T-helper 1 cell treated with Interleukin-12 subunit alpha and Interleukin-12 subunit beta and Interleukin-4 antibody, amounts not matched to agents 30 μg/mL and 1 μg/mL, for 36 hours (primary cell): ENCODE data around the gene LARP4.
"Not testable (repeated sequence)": the region's sequence is repeated elsewhere in the genome, so short reads cannot be mapped to it uniquely, and the experiment has no call there.

ENCODE experiments used
- H3K27ac Mint-ChIP-seq: one replicate; pipeline ENCODE4 v1.8.0; 2021; ENCODE audit warnings: mild to moderate bottlenecking, mixed read lengths
- H3K27me3 Mint-ChIP-seq: one replicate; pipeline ENCODE4 v1.8.0; 2021; ENCODE audit warnings: low read depth, mixed read lengths
- H3K36me3 Mint-ChIP-seq: one replicate; pipeline ENCODE4 v1.8.0; 2021; ENCODE audit warnings: low read depth, mixed read lengths
- H3K4me1 Mint-ChIP-seq: one replicate; pipeline ENCODE4 v1.8.0; 2021; ENCODE audit warnings: low read depth, mixed read lengths
- H3K4me3 Mint-ChIP-seq: one replicate; pipeline ENCODE4 v1.8.0; 2021; ENCODE audit warnings: mild to moderate bottlenecking, moderate library complexity, mixed read lengths
- H3K9me3 Mint-ChIP-seq: one replicate; pipeline ENCODE4 v1.8.0; 2021; ENCODE audit warnings: mixed read lengths

The LARP4 gene

GRCh38 chr12:50482571-50482970, 81.9 kb downstream of the LARP4 start:
- Mint-ChIP-seq H3K36me3 (peaks cover 8% of the 10 kb centered on the region), H3K4me1 (no peaks in the 10 kb centered on the region), H3K4me3 (no peak overlapping the region), H3K27me3 (no peaks in the 10 kb centered on the region), H3K27ac (no peak overlapping the region), H3K9me3 (no peaks in the 10 kb centered on the region)

- H3K9me3 Mint-ChIP-seq: no peaks in the 10 kb centered on the region
- no peaks in the 10 kb centered on the region for H3K27me3 Mint-ChIP-seq
- no peak overlapping the region for H3K4me3 Mint-ChIP-seq
- no peak overlapping the region for H3K27ac Mint-ChIP-seq
- H3K36me3 Mint-ChIP-seq: peaks cover 5% of the 10 kb centered on the region
- no peaks in the 10 kb centered on the region for H3K4me1 Mint-ChIP-seq
Measured at GRCh38 chr12:50483488-50483887, 82.8 kb downstream of the LARP4 start.

GRCh38 chr12:50488801-50489200, 88.1 kb downstream of the LARP4 start:
- H3K27me3 Mint-ChIP-seq: no peaks in the 10 kb centered on the region
- H3K4me3 Mint-ChIP-seq: no peak overlapping the region
- H3K36me3 Mint-ChIP-seq: no peaks in the 10 kb centered on the region
- H3K9me3 Mint-ChIP-seq: peaks cover 26% of the 10 kb centered on the region
- no peak overlapping the region for H3K27ac Mint-ChIP-seq
- no peaks in the 10 kb centered on the region for H3K4me1 Mint-ChIP-seq

DNA sequence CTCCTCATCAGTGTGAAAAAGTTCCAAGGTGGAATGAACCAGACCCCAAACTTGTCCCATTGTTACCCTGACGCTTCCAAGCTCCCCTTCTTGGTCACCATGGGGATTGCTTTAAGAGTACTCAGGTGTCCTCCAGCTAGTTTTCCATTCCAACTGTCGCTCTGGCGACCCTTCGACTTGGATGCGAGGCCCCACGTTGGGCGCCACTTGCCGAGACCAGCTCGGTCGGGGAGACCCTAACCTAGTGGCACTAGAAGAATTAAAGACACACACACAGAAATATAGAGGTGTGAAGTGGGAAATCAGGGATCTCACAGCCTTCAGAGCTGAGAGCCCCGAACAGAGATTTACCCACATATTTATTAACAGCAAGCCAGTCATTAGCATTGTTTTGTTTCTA, 97.4 kb downstream of the LARP4 start:
- not testable (repeated sequence) for H3K4me1 Mint-ChIP-seq, H3K27ac Mint-ChIP-seq, H3K27me3 Mint-ChIP-seq, H3K4me3 Mint-ChIP-seq
- peaks cover 57% of the 10 kb centered on the region for H3K9me3 Mint-ChIP-seq
- H3K36me3 Mint-ChIP-seq: peaks cover 11% of the 10 kb centered on the region

DNA sequence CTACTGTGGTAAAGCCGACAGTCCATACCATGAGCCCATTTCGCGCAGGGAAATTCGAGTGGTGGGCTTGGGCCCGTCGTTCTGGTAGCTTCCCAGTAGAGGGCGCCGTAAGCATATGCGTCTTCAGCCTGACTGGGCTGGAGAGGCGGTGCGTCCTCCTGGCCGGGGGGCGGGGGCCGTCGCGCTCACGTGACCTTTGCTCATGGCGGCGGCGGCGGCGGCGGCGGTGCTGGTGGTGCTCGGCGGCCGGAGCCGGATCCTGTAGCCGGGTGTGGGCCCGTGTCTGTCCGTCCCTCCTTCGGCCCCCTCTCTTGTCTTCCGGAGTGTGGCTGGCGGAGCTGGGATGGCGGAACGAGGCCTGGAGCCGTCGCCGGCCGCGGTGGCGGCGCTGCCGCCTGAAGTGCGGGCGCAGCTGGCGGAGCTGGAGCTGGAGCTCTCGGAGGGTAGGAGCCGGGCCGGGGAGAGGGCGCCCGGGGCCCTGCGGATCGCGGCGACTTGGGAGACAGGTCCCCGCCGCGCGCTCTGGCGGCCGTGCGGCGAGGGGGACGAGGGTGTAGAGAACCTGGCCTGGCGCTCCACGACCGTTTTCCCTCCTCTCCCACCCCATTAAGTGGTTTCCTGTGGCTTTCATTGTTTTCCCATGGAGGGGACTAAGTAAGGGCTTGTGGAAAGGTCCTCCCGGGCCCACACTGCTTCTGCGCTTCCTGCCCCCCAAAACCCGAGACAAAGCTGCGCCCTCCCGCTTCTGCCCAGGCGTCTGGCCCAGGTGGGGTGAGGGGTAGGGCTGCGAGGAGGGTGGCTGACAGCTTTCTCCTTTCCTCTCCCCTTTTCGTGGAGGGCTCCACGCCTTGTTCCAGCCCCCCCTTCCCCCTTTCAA, 104.4 kb downstream of the LARP4 start, which contains the start of gene DIP2B:
TSS of gene DIP2B (plus strand) at position 188 of the 877 bp plus-strand sequence. CDS start at position 344, 156 bp downstream.
- Mint-ChIP-seq H3K27ac (peak within 1 kb of the TSS; percentile 93), H3K27me3 (no peaks in the 10 kb centered on the region), H3K36me3 (no peaks in the 10 kb centered on the region), H3K4me3 (peak within 1 kb of the TSS; percentile 98), H3K4me1 (peaks cover 47% of the 10 kb centered on the region), H3K9me3 (peaks cover 3% of the 10 kb centered on the region)

DNA sequence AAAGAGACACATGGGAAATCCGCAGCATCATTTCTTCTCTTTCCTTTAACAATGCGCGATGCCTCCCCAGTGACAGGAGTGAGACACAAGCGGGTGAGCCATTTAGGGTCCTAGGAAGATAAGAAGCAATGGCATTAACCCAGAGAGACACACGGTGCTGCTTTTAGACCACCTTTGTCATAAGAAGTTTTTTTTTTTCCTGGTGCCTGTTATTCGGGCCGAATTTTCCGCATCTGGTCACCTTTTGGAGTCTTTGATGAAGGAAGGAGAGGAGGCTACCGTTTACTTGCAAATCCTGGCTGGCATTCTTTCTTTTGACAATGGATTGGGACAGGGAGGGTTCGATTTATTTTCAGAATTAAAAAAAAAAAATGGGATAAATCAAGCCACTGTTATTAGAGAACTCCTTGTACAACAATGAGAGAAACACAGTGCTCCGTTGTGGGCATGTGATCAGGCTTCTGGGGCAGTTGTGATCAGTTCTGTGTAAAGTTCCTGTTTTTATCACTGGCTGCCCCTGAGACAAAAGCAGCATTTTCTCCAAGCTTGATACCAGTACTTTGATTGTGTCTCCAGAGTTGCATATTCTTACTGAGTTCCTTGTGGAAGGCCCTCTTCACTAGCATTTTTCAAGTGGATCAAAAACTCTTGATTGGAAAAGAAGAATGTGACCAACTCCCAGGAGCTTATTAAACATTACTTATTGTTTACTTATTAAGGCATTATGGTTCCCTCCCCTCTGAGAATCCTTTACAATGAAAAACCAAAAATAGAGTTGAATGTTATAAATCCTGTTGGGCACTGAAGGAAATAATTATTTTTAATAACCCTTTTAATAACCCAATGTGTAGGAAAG, 105.2 kb downstream of the LARP4 start:
- Mint-ChIP-seq H3K4me3 (peak overlapping the region; percentile 98), H3K27ac (peak overlapping the region; percentile 93), H3K4me1 (peaks cover 47% of the 10 kb centered on the region), H3K36me3 (no peaks in the 10 kb centered on the region), H3K27me3 (no peaks in the 10 kb centered on the region), H3K9me3 (peaks cover 2% of the 10 kb centered on the region)

DNA sequence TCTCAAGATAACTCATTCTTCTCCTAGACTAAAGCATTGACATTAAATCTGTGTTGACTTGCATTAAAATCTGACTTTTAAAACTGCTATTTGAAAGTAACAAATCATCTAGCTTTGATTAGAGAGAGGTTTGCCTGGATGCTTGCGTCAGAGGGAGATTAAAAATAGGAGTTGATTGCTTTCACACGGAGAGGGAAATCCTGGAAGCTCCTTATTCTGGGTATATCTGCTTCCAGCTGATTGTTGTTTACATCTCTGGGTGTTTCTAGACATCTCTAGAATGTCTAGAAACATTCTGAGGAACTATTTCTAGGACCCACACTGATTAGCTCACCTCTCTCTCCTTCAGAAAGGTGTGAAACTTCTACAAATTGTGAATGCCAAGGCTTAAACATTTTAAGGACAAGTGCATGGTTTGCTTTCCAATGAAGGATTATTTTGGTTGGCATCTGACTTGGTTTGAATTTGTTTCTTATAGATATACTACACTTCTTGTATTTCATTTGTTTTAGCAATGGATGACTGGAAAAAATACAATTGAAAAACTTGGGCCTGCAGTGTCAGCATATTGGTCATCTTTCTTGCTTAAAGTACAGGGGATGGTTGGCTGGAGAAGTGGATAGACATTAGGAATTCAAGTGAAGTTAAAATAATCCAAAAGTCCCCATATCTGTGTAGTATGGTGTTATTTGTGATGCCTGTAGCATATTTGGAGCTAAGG, 106.2 kb downstream of the LARP4 start:
- H3K9me3 Mint-ChIP-seq: no peaks in the 10 kb centered on the region
- peak overlapping the region; percentile 10 for H3K27ac Mint-ChIP-seq
- H3K27me3 Mint-ChIP-seq: no peaks in the 10 kb centered on the region
- H3K4me3 Mint-ChIP-seq: peak overlapping the region; percentile 98
- H3K4me1 Mint-ChIP-seq: peaks cover 47% of the 10 kb centered on the region
- H3K36me3 Mint-ChIP-seq: no peaks in the 10 kb centered on the region

- Mint-ChIP-seq H3K36me3 (no peaks in the 10 kb centered on the region), H3K27me3 (no peaks in the 10 kb centered on the region), H3K4me1 (peaks cover 47% of the 10 kb centered on the region), H3K4me3 (peak overlapping the region; percentile 98), H3K27ac (peak overlapping the region; percentile 26), H3K9me3 (no peaks in the 10 kb centered on the region)
Measured at GRCh38 chr12:50507474-50507838, 106.8 kb downstream of the LARP4 start.

DNA sequence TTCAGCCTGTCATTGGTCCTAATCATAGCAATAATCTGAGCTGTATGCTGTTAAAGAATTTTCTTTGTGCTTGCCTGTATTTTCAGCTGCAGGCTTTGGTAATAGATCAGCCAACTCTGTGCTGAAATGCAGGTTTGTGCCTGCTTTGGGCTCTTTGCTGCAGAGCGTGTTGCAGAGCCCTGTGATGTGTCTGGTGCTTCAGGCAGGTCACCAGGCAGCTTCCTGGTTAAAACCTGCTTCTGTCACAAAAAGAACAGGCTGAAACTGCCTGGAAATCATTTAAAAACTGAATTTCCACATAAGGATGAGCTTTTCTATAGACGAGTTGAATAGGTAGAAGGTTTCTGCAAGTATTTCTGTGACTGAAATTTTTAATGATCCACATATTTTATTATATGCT, 107.2 kb downstream of the LARP4 start:
- H3K36me3 Mint-ChIP-seq: no peaks in the 10 kb centered on the region
- peaks cover 47% of the 10 kb centered on the region for H3K4me1 Mint-ChIP-seq
- no peaks in the 10 kb centered on the region for H3K9me3 Mint-ChIP-seq
- H3K27ac Mint-ChIP-seq: peak overlapping the region; percentile 83
- H3K27me3 Mint-ChIP-seq: no peaks in the 10 kb centered on the region
- H3K4me3 Mint-ChIP-seq: peak overlapping the region; percentile 82

DNA sequence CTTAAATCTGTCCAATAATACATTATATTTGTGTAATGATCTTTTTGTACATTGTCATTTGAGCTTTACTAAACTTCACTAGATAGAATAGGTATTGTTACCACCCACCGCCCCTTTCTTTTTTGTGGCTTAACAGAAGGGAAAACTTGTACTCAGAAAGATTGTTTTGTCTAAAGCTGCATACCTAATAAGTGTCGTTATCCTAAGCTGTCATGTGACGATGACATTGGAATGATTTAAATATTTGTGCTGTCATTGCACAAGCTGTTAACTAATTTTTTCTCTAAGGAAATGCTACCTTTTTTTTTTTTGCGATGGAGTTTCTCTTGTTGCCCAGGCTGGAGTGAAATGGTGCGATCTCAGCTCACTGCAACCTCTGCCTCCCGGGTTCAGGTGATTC, 107.7 kb downstream of the LARP4 start:
- peak overlapping the region; percentile 82 for H3K4me3 Mint-ChIP-seq
- peak overlapping the region; percentile 83 for H3K27ac Mint-ChIP-seq
- no peaks in the 10 kb centered on the region for H3K9me3 Mint-ChIP-seq
- H3K27me3 Mint-ChIP-seq: no peaks in the 10 kb centered on the region
- H3K4me1 Mint-ChIP-seq: peaks cover 47% of the 10 kb centered on the region
- no peaks in the 10 kb centered on the region for H3K36me3 Mint-ChIP-seq

DNA sequence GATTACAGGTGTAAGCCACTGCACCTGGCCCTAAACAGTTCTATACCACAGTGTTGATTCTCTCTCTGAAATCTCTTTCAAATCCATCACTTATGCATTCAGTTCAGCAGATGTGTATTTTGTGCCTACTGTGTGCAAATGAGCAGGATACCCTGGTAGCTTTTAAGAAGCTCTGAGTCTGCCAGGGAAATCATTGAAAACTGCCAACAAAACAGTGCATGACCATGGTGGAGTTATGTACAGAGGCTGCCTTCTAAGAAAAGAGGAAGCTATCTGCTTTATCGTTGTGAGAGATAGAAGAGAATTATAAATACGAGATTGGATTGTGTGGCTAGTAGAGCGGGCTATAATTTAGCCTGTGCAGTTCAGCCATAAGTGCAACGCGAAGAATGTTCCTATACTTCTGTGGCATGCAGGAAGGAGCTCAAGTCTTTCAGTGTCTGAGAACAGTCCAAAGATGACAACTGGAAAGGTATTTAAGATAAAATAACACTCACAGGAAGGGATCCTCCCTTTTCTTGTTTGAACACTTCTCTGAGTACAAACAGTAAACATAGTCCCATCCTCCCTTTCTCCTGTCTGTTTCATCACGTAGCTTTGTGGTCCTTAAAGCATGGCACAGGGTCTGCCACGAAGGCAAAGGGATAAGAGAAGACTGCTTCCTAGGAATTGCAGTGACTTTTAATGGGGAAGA, 108.4 kb downstream of the LARP4 start:
- no peaks in the 10 kb centered on the region for H3K36me3 Mint-ChIP-seq

GRCh38 chr12:50514526-50515276, 114.0 kb downstream of the LARP4 start:
- peaks cover 34% of the 10 kb centered on the region for H3K4me1 Mint-ChIP-seq
- H3K36me3 Mint-ChIP-seq: peaks cover 3% of the 10 kb centered on the region
- H3K27me3 Mint-ChIP-seq: no peaks in the 10 kb centered on the region
- peak overlapping the region; percentile 70 for H3K4me3 Mint-ChIP-seq
- no peaks in the 10 kb centered on the region for H3K9me3 Mint-ChIP-seq
- H3K27ac Mint-ChIP-seq: peak overlapping the region; percentile 83

More for the DNA sequence above, 108.4 kb downstream of the LARP4 start:
- peaks cover 47% of the 10 kb centered on the region for H3K4me1 Mint-ChIP-seq
- no peaks in the 10 kb centered on the region for H3K9me3 Mint-ChIP-seq
- peak overlapping the region; percentile 83 for H3K27ac Mint-ChIP-seq
- no peaks in the 10 kb centered on the region for H3K27me3 Mint-ChIP-seq
- peak overlapping the region; percentile 82 for H3K4me3 Mint-ChIP-seq

DNA sequence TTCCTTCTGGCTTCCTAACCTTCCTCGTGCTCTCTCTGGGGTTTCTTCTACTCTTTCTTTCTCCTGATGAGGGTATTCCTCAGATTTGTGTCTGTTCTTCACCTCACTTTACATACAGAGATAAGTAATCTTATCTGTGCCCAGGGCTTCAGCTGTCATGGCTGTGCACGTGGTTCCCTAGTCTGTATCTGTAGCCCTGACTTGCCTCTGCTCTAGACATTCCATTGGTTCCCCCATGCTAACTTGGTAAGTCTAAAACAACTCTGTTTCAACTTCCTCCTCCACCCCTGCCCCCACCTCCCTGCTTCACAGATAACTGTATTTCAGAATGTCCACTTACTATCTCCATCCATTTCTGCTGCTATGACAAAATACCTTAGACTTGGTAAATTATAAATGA, 114.9 kb downstream of the LARP4 start:
- peak overlapping the region; percentile 47 for H3K27ac Mint-ChIP-seq
- peaks cover 3% of the 10 kb centered on the region for H3K36me3 Mint-ChIP-seq
- no peaks in the 10 kb centered on the region for H3K27me3 Mint-ChIP-seq
- peaks cover 36% of the 10 kb centered on the region for H3K4me1 Mint-ChIP-seq
- H3K9me3 Mint-ChIP-seq: no peaks in the 10 kb centered on the region
- peak overlapping the region; percentile 55 for H3K4me3 Mint-ChIP-seq
